ENCODE data around the gene GALNT17.

DNA sequence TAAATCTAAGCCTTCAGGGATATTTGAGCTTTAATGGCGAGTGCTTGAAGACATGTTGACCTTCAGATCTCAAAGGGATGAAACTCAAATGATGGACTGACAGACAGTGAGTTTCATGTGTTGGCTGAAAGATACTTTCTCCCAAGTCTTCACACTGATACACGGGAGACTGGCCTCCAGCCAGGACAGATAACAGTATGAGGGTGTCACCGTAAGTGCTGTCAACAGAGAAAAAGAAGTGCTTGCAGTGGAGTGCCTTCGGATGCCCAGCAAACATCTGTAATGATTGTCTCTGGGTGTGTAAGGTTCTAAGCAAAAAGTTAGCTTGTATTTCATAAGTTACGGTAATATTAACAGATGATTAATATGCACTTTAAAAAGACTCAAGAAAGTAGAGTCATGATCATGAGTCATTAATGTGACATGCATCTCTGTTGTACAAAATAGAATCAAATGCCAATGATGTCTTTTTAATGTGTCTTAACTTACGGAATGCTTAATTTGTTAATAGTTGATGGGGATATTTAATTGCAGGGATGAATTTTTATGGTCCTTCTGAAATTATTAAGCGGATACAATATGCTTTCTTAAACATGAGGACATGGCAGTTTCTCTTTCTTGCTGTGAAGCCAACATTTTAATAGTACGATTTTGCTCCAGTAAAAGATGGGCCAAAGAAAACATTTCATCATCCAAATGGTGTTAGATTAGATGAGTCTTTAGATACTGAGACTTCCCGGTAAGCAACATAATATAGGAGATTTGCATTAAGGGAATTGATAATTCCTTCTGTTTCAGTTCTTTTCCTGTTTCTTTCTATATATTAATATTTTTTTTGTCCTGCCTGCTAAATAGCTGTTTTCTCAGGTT, 292.5 kb downstream of the GALNT17 start:
- TF ChIP-seq, protein P1, sequence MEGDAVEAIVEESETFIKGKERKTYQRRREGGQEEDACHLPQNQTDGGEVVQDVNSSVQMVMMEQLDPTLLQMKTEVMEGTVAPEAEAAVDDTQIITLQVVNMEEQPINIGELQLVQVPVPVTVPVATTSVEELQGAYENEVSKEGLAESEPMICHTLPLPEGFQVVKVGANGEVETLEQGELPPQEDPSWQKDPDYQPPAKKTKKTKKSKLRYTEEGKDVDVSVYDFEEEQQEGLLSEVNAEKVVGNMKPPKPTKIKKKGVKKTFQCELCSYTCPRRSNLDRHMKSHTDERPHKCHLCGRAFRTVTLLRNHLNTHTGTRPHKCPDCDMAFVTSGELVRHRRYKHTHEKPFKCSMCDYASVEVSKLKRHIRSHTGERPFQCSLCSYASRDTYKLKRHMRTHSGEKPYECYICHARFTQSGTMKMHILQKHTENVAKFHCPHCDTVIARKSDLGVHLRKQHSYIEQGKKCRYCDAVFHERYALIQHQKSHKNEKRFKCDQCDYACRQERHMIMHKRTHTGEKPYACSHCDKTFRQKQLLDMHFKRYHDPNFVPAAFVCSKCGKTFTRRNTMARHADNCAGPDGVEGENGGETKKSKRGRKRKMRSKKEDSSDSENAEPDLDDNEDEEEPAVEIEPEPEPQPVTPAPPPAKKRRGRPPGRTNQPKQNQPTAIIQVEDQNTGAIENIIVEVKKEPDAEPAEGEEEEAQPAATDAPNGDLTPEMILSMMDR (IDR thresholded peaks at IDR 0.05), result no peak
- TF ChIP-seq CHD2 (IDR thresholded peaks at IDR 0.05; ENCODE audit: low read length, partially characterized antibody), result no peak
- no peak for TF ChIP-seq SMC3 (IDR thresholded peaks at IDR 0.05)
- no peak for TF ChIP-seq HDAC2 (IDR thresholded peaks at IDR 0.05)
- no peak for TF ChIP-seq EP300 (IDR thresholded peaks at IDR 0.05)
